ENCODE data around the gene ATIC.
"Not testable (repeated sequence)": the region's sequence is repeated elsewhere in the genome, so short reads cannot be mapped to it uniquely, and the experiment has no call there.

Gene ATIC

DNA sequence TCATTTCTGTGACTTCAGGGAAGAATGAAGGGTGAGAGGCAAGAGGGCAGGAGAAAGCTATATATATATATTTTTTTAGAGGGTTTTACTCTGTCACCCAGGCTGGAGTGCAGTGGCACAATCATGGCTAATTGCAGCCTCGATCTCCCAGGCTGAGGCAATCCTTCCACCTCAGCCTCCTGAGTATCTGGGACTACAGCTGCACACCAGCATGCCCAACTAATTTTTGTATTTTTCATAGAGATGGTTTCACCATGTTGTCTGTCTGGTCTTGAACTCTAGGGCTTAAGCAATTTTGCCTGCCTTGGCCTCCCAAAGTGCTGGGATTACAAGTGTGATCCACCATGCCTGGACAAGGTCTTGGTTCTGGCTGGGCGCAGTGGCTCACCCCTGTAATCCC is 3.4 kb downstream of the ATIC start:
- DNase-seq (ENCODE audit: low spot score) = no peak

DNA sequence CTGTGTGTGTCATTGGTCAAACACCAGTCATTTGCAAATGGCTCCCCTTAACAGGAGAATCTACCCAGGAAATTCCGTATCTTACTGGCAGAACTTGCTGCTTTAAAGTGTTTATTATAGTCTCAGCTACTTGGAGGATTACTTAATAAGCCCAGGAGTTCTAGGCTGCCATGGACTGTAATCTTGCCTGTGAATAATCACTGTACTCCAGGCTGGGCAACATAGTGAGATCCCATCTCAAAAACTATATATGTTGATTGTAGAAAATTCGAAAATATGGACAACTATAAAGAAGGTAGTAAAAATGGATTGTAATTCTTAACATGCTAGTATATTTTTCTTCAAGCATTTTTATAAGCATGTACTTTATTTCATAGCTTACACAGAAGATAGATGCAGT is 4.5 kb downstream of the ATIC start:
- DNase-seq (ENCODE audit: low spot score) = no peak

DNA sequence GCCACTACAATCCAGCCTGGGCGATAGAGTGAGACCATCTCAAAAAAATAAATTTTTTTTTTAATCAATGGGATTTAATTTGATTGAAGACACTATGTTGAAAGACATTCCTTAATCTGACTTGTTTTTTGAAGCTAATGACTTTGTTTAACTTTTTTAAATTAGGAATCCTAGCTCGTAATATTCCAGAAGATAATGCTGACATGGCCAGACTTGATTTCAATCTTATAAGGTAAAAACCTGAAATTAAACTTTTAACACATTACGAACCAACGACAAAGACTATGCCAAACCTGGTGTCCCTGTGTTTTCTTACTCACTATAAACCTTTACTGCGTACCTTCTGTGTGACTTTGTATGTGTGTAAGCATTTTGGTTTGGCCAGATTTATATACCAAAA is 7.6 kb downstream of the ATIC start:
- no peak for DNase-seq (ENCODE audit: low spot score)

DNA sequence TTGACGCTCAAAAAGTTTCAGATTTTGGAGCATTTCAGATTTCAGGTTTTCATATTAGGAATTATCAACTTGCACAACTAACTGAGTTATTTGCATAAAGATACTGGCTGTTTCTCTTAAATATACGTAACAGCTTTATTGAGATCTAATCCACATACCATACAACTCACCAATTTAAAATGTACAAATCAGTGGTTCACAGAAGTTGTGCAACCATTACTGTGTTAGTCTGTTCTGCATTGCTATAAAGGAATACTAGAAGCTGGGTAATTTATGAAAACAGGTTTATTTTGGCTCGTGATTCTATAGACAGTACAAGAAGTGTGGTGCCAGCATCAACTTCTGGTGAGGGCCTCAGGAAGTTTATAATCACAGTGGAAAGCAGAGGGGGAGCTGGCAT is 8.2 kb downstream of the ATIC start:
- DNase-seq (ENCODE audit: low spot score) = no peak

DNA sequence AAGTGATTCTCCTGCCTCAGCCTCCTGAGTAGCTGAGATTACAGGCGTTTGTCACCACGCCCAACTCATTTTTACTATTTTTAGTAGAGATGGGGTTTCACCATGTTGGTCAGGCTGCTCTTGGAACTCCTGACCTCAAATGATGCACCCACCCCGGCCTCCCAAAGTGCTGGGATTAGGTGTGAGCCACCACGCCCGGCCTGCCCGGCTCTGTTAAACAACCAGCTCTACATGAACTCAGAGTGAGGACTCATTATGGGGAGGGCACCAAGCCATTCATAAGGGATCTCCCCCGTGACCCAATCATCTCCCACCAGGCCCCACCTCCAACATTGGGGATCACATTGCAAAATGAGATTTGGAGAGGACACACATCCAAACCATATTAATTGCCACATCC is 8.8 kb downstream of the ATIC start:
- no peak for DNase-seq (ENCODE audit: low spot score)

- DNase-seq (ENCODE audit: low spot score) = no peak
Measured at GRCh38 chr2:215324811-215325210, 13.0 kb downstream of the ATIC start.

GRCh38 chr2:215328066-215328465 is 16.2 kb downstream of the ATIC start:
- no peak for DNase-seq (ENCODE audit: low spot score)

DNA sequence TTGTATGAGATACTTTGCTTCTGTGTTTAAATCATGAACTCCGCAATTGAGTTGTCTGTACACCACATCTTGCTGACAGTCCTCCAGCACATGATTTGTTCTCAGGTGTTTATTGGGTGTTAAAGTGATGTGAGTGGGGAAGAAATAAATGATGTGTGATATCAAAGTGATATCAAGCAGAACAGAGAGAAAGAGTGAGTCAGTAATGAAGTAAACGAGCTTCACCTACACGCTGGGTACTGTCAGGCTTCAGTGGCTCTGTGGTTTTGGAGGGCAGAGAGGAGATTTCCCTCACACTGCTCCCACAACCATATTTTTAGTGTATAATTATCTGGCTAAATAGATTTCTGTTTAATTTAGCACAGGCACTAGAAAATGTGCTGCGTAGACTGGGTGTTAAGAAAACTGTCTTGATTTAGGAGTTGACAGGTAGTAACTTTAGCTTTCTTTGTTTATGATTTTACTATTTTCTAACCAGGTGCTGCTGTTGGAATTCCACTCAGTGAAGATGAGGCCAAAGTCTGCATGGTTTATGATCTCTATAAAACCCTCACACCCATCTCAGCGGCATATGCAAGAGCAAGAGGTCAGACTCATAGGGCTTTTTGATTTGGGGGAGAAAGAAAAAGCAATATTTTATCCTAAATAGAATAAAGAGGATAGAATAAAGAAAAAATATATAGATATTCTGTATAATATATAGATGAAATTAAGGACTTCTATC is 21.2 kb downstream of the ATIC start:
- DNase-seq (ENCODE audit: low spot score) = peak; percentile 42

GRCh38 chr2:215338883-215339679 is 27.2 kb downstream of the ATIC start:
- DNase-seq (ENCODE audit: low spot score) = no peak

GRCh38 chr2:215347878-215348277 is 36.0 kb downstream of the ATIC start:
- no peak for DNase-seq (ENCODE audit: low spot score)

DNA sequence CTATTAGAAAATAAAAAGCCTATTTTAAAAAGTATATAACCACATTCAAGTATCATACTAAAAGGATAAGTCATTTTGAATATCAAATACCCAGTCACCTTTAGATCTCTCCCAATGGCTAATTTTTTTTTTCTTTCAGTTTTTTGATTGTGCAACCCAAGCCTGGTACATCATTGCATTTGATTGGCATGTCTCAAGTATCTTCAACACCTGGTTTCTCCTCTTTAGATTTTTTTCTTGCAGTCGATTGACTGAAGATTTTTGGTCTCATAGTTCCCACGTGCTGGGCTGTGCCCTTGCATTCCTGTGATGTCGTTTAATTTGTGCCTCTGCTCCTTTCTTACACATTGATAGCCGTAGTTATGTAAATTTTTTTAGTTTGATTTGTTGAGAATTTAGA is 40.7 kb downstream of the ATIC start:
- DNase-seq (ENCODE audit: low spot score) = no peak

GRCh38 chr2:215354771-215355695 is 43.2 kb downstream of the ATIC start:
- no peak for DNase-seq (ENCODE audit: low spot score)

GRCh38 chr2:215355801-215356200 is 43.9 kb downstream of the ATIC start:
- DNase-seq (ENCODE audit: low spot score) = no peak

- no peak for DNase-seq (ENCODE audit: low spot score)
Measured at GRCh38 chr2:215356334-215356947, 44.6 kb downstream of the ATIC start.

- DNase-seq (ENCODE audit: low spot score) = no peak
Measured at GRCh38 chr2:215356948-215357461, 45.1 kb downstream of the ATIC start.

DNA sequence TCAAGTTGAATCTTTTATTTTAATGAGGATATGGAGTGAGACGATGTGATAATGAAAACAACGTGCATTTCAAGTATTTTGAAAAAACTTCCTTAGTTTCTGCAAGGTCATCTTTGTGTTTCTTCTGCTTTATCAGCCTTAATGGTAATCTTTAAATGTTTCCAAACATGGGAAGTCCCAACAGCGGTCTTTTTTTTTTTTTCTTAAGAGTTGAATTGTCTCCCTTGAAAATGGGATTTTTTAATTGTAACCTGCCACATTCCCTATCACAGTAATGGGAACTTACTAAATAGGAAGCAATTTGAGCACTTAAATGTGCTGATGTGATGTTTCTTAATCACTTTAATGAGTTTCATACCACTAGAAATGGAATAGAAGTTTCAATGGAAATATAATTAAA is 45.8 kb downstream of the ATIC start:
- DNase-seq (ENCODE audit: low spot score) = no peak

GRCh38 chr2:215358312-215358845 is 46.5 kb downstream of the ATIC start:
- no peak for DNase-seq (ENCODE audit: low spot score)

- no peak for DNase-seq (ENCODE audit: low spot score)
Measured at GRCh38 chr2:215358891-215359575, 47.2 kb downstream of the ATIC start.

GRCh38 chr2:215359576-215359922 is 47.7 kb downstream of the ATIC start:
- no peak for DNase-seq (ENCODE audit: low spot score)

- DNase-seq (ENCODE audit: low spot score) = not testable (repeated sequence)
Measured at GRCh38 chr2:215360059-215360458, 48.2 kb downstream of the ATIC start.

GRCh38 chr2:215360596-215360995 is 48.7 kb downstream of the ATIC start:
- no peak for DNase-seq (ENCODE audit: low spot score)
